Upper lobe of right lung (tissue), 1 donor: ENCODE results near the gene TUNAR. TPM values are rescaled to one million over a fixed set of nuclear protein-coding genes. Genes with fewer than 3 reads are reported as not detected.

Experiments
- ATAC-seq: fragments of 200-7000 bp; cut with Tn5 transposase; one replicate; pipeline ENCODE4 v1.9.1; 2020; ENCODE audit warnings: mild to moderate bottlenecking, moderate library complexity
- DNase-seq: peaks from one replicate; pipeline ENCODE4 v3.0.0-alpha.2; 2020
- H3K27ac ChIP-seq: fragments of 200-600 bp; one replicate; pipeline ENCODE4 v1.8.0; 2022
- H3K27me3 ChIP-seq: fragments of 200-600 bp; one replicate; pipeline ENCODE4 v1.8.0; 2022; ENCODE audit warnings: mild to moderate bottlenecking
- H3K36me3 ChIP-seq: fragments of 200-600 bp; one replicate; pipeline ENCODE4 v1.8.0; 2022
- H3K4me1 ChIP-seq: fragments of 200-600 bp; one replicate; pipeline ENCODE4 v1.8.0; 2022
- H3K4me3 ChIP-seq: fragments of 200-600 bp; one replicate; pipeline ENCODE4 v1.8.0; 2022; ENCODE audit warnings: mild to moderate bottlenecking
- H3K9me3 ChIP-seq: fragments of 200-600 bp; one replicate; pipeline ENCODE4 v1.8.0; 2022
- CTCF ChIP-seq: fragments of 200-600 bp; IDR thresholded peaks from one replicate; pipeline ENCODE4 v1.8.0; 2022; ENCODE audit warnings: antibody characterized with exemption
- intact Hi-C: fragments of 100-400 bp; cut with DNase I; formaldehyde crosslinking; loops from one replicate; pipeline ENCODE4 v1.11.0; 2022
- total RNA-seq: library from RNA; stranded (reverse); fragmentation: NEBNext Ultra II Directional; extraction: Animal tissue kit (Norgen Biotek cat#: 25700); gene quantifications from one replicate; pipeline ENCODE4 v1.2.1, GENCODE V29; 2021
- donor health status: DM: no; HTN: yes; CAD: no; lungs with severe emphysema.

TUNAR gene
- total RNA-seq, 1 donor from 2014 or later, result not detected

GRCh38 chr14:95902273-95902826, 25.7 kb downstream of the TUNAR start:
- Histone ChIP-seq H3K4me3 (no peak overlapping the region), H3K27ac (no peak overlapping the region), H3K9me3 (no peaks in the 10 kb centered on the region), H3K36me3 (no peaks in the 10 kb centered on the region), H3K4me1 (no peaks in the 10 kb centered on the region), H3K27me3 (peaks cover 5% of the 10 kb centered on the region)
- no peak for TF ChIP-seq CTCF
- ATAC-seq (no peak), DNase-seq (no peak)
- intact Hi-C loops, result no loop called here

- Histone ChIP-seq H3K27ac (no peak overlapping the region), H3K27me3 (peaks cover 5% of the 10 kb centered on the region), H3K4me1 (no peaks in the 10 kb centered on the region), H3K9me3 (no peaks in the 10 kb centered on the region), H3K4me3 (no peak overlapping the region), H3K36me3 (no peaks in the 10 kb centered on the region)
- intact Hi-C loops, result no loop called here
- DNase-seq (no peak), ATAC-seq (no peak)
- TF ChIP-seq CTCF, result no peak
These were observed 26.5 kb downstream of the TUNAR start for GRCh38 chr14:95903165-95903564.

GRCh38 chr14:95903616-95904107, 27.0 kb downstream of the TUNAR start:
- Histone ChIP-seq H3K36me3 (no peaks in the 10 kb centered on the region), H3K4me1 (no peaks in the 10 kb centered on the region), H3K9me3 (no peaks in the 10 kb centered on the region), H3K4me3 (no peak overlapping the region), H3K27me3 (peaks cover 5% of the 10 kb centered on the region), H3K27ac (no peak overlapping the region)
- no peak for TF ChIP-seq CTCF
- ATAC-seq (no peak), DNase-seq (no peak)
- intact Hi-C loops, result no loop called here

- no peaks in the 10 kb centered on the region for H3K4me1 ChIP-seq
- DNase-seq, result no peak
- intact Hi-C loops, result no loop called here
- TF ChIP-seq CTCF, result no peak
- no peak overlapping the region for H3K4me3 ChIP-seq
- no peak overlapping the region for H3K27ac ChIP-seq
- peaks cover 3% of the 10 kb centered on the region for H3K27me3 ChIP-seq
- H3K36me3 ChIP-seq, result no peaks in the 10 kb centered on the region
- no peaks in the 10 kb centered on the region for H3K9me3 ChIP-seq
- no peak for ATAC-seq
These were observed 30.0 kb downstream of the TUNAR start for GRCh38 chr14:95906591-95906990.

GRCh38 chr14:95910628-95911027, 34.0 kb downstream of the TUNAR start:
- H3K4me1 ChIP-seq, result no peaks in the 10 kb centered on the region
- no peak for TF ChIP-seq CTCF
- H3K36me3 ChIP-seq, result no peaks in the 10 kb centered on the region
- no peaks in the 10 kb centered on the region for H3K27me3 ChIP-seq
- no peak overlapping the region for H3K27ac ChIP-seq
- ATAC-seq (no peak), DNase-seq (no peak)
- H3K9me3 ChIP-seq, result no peaks in the 10 kb centered on the region
- intact Hi-C loops, result no loop called here
- H3K4me3 ChIP-seq, result no peak overlapping the region

- ATAC-seq, result no peak
- intact Hi-C loops, result no loop called here
- TF ChIP-seq CTCF, result no peak
These were observed 34.8 kb downstream of the TUNAR start for GRCh38 chr14:95911456-95911855.

More at GRCh38 chr14:95911456-95911855, 34.8 kb downstream of the TUNAR start:
- no peak for DNase-seq
- no peak overlapping the region for H3K4me3 ChIP-seq
- no peak overlapping the region for H3K27ac ChIP-seq
- H3K4me1 ChIP-seq, result no peaks in the 10 kb centered on the region
- no peaks in the 10 kb centered on the region for H3K27me3 ChIP-seq
- H3K36me3 ChIP-seq, result no peaks in the 10 kb centered on the region
- no peaks in the 10 kb centered on the region for H3K9me3 ChIP-seq
